AG04449 (cell line): ENCODE data around the gene CT45A5.
"Not testable (repeated sequence)": the region's sequence is repeated elsewhere in the genome, so short reads cannot be mapped to it uniquely, and the experiment has no call there.

Source experiments
- CTCF ChIA-PET: fragments of 350-600 bp; formaldehyde crosslinking; extraction: SDS; loops from one replicate; lab custom pipeline; 2021; ENCODE audit warnings: antibody characterized with exemption; lab: Yijun Ruan, JAX
- POLR2A ChIA-PET: fragments of 400-600, 350-600 bp; formaldehyde crosslinking; extraction: SDS; loops from one replicate; lab custom pipeline; 2020; ENCODE audit warnings: antibody characterized with exemption, inconsistent platforms; lab: Yijun Ruan, JAX
- DNase-seq: peaks from one replicate; pipeline ENCODE4 v3.0.0-alpha.2; 2010; ENCODE audit warnings: low read depth, low spot score
- H3K4me3 ChIP-seq: 2 replicates; pipeline ENCODE4 v1.5.1; 2011; ENCODE audit warnings: low read depth, mild to moderate bottlenecking, control low read depth, low read length
- TF ChIP-seq, protein P1 (sequence below): IDR thresholded peaks from one replicate; pipeline ENCODE4 v1.5.1; 2011; ENCODE audit warnings: mild to moderate bottlenecking, moderate library complexity, low read length, control low read depth, inconsistent platforms; ENCODE audit not compliant: insufficient read depth; ENCODE audit errors: missing control alignments

CT45A5 gene, protein sequence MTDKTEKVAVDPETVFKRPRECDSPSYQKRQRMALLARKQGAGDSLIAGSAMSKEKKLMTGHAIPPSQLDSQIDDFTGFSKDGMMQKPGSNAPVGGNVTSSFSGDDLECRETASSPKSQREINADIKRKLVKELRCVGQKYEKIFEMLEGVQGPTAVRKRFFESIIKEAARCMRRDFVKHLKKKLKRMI

GRCh38 chrX:135785403-135785802, at the start of gene CT45A5:
Gene CT45A5, minus strand, starts transcription at chrX:135785503. Its CDS starts 3,774 bp downstream, at chrX:135781729.
- CTCF ChIA-PET, POLR2A ChIA-PET, H3K4me3 ChIP-seq, DNase-seq: not testable (repeated sequence)

DNA sequence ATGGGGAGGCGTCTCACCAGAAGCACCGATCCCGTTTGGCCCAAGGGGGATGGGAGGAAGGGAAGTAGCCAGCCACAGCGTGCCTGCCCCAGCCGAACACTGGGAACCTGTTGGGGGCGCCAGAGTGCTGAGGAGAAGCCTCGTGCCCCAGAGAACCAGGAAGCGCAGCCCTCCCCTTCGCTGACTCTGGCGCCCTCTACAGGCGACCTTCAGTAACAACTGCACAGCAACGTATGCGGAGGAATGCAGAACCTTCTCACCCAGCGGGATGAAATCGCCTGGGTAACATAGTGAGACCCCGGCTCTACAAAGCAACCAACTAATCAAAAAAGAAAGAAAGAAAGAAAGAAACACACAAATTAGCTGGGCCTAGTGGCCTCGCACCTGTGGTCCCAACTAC, 34.6 kb upstream of the CT45A5 start, which contains the start of gene CT45A2:
CT45A2 (minus strand) TSS at position 101 of the 400 bp plus-strand sequence. CDS start 3,747 bp downstream, outside the sequence.
- H3K4me3 ChIP-seq, CTCF ChIA-PET, POLR2A ChIA-PET, DNase-seq: not testable (repeated sequence)

DNA sequence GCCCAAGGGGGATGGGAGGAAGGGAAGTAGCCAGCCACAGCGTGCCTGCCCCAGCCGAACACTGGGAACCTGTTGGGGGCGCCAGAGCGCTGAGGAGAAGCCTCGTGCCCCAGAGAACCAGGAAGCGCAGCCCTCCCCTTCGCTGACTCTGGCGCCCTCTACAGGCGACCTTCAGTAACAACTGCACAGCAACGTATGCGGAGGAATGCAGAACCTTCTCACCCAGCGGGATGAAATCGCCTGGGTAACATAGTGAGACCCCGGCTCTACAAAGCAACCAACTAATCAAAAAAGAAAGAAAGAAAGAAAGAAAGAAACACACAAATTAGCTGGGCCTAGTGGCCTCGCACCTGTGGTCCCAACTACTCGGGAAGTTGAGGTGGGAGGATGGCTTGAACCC, 17.4 kb upstream of the CT45A5 start, which contains the start of gene CT45A6:
CT45A6 (minus strand) TSS at position 101 of the 400 bp plus-strand sequence. CDS start 3,794 bp downstream, outside the sequence.
- H3K4me3 ChIP-seq, POLR2A ChIA-PET, DNase-seq, CTCF ChIA-PET: not testable (repeated sequence)

DNA sequence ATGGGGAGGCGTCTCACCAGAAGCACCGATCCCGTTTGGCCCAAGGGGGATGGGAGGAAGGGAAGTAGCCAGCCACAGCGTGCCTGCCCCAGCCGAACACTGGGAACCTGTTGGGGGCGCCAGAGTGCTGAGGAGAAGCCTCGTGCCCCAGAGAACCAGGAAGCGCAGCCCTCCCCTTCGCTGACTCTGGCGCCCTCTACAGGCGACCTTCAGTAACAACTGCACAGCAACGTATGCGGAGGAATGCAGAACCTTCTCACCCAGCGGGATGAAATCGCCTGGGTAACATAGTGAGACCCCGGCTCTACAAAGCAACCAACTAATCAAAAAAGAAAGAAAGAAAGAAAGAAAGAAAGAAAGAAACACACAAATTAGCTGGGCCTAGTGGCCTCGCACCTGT, 17.2 kb downstream of the CT45A5 start, which contains the start of gene CT45A3:
CT45A3 (minus strand) TSS at position 101 of the 400 bp plus-strand sequence. CDS start 3,747 bp downstream, outside the sequence.
- H3K4me3 ChIP-seq, POLR2A ChIA-PET, DNase-seq, CTCF ChIA-PET: not testable (repeated sequence)

- POLR2A ChIA-PET, CTCF ChIA-PET, DNase-seq, H3K4me3 ChIP-seq: not testable (repeated sequence)
Measured at GRCh38 chrX:135744739-135745138, 40.6 kb downstream of the CT45A5 start.

DNA sequence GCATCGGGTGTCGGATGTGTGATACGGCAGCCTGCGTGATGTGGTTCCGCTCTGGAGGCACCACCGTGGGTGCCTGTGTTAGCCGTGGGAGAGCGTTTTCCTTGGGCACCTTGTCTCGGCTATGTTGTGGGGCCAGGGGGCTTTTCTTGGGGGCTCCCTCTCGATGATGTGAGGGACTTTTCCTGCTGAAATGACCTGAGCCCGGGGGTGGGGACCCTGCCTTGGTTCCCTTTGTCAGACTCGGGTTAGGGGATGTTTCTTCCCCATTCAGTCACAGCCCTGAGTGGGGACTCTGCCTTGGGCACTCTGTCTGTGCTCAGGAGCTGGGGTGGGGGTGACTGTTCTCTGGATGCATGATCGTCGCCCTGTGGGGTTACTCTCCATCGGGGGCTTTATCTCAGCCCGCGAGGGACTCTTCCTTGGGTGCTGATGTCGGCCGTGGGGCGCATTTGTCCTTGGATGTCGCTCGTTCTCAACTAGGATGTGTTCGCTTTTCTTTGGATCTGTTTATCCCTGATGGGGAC, 44.0 kb downstream of the CT45A5 start:
- DNase-seq, result no peak
- ChIA-PET CTCF (no interaction called here), POLR2A (no interaction called here)
- TF ChIP-seq, protein P1, sequence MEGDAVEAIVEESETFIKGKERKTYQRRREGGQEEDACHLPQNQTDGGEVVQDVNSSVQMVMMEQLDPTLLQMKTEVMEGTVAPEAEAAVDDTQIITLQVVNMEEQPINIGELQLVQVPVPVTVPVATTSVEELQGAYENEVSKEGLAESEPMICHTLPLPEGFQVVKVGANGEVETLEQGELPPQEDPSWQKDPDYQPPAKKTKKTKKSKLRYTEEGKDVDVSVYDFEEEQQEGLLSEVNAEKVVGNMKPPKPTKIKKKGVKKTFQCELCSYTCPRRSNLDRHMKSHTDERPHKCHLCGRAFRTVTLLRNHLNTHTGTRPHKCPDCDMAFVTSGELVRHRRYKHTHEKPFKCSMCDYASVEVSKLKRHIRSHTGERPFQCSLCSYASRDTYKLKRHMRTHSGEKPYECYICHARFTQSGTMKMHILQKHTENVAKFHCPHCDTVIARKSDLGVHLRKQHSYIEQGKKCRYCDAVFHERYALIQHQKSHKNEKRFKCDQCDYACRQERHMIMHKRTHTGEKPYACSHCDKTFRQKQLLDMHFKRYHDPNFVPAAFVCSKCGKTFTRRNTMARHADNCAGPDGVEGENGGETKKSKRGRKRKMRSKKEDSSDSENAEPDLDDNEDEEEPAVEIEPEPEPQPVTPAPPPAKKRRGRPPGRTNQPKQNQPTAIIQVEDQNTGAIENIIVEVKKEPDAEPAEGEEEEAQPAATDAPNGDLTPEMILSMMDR, result no peak
- H3K4me3 ChIP-seq, result no peak overlapping the region

DNA sequence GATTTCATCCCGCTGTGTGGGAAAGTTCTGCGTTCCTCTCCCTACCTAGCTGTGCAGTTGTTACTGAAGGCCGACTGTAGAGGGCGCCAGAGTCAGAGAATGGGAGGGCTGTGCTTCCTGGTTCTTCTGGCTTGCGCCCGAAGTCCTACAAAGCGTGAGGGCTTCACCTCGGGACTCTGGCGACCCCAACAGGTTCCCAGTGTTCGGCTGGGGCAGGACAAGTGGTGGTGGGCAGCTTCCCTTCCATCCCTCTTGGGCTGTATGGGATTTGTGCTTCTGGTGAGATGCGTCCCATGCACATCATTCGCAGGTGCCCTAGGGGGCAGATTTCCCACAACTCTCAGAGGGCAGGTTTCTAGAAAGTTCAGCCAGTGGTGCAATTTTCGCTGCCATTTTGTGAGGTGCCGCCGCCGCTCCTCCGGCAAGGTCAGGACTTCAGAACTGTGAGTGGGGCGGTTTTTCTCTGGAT, 44.6 kb downstream of the CT45A5 start:
- ChIA-PET CTCF (no interaction called here), POLR2A (no interaction called here)
- no peak for DNase-seq
- H3K4me3 ChIP-seq, result no peak overlapping the region
- TF ChIP-seq, protein P1, result peak; percentile 15

DNA sequence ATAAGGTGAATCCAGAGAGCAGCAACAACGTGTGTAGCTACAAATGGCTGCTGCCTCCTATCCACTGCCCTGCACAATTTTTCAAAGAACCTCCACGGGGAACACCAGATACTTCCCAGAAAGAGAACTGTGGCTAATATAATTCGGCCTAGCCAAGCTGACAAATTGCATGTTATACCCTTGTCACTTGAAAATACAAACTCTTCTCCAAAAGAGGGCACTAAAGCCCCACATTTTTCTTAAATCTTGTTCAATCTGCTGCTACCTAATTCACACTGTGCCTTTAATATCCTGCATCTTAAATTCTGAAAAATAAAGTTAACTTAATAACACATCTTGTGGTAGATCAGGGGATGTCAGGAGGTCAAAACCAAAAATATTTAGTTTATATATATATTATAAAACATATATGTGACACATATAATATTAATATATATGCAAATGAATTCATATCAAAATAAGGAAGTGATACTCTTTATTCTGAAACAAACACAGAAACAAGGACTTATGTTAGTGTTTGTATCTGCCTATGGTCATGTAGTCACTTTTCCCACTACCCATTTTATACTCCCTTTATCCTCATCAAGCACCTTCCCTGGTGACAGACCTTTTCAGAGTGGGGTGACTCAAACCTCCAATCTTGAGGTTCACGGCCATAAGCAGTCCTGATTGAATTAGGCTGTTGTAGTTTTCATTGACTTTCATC, 47.8 kb downstream of the CT45A5 start:
- ChIA-PET POLR2A (no interaction called here), CTCF (no interaction called here)
- DNase-seq, result no peak
- no peak overlapping the region for H3K4me3 ChIP-seq
- TF ChIP-seq, protein P1, result no peak

GRCh38 chrX:135734666-135735065, 50.6 kb downstream of the CT45A5 start:
- DNase-seq, H3K4me3 ChIP-seq, POLR2A ChIA-PET, CTCF ChIA-PET: not testable (repeated sequence)
